ENCODE measurements around the gene SNRPB.
A peak's percentile ranks its signal among the peaks of the same experiment; 100 is the strongest.

Gene SNRPB

DNA sequence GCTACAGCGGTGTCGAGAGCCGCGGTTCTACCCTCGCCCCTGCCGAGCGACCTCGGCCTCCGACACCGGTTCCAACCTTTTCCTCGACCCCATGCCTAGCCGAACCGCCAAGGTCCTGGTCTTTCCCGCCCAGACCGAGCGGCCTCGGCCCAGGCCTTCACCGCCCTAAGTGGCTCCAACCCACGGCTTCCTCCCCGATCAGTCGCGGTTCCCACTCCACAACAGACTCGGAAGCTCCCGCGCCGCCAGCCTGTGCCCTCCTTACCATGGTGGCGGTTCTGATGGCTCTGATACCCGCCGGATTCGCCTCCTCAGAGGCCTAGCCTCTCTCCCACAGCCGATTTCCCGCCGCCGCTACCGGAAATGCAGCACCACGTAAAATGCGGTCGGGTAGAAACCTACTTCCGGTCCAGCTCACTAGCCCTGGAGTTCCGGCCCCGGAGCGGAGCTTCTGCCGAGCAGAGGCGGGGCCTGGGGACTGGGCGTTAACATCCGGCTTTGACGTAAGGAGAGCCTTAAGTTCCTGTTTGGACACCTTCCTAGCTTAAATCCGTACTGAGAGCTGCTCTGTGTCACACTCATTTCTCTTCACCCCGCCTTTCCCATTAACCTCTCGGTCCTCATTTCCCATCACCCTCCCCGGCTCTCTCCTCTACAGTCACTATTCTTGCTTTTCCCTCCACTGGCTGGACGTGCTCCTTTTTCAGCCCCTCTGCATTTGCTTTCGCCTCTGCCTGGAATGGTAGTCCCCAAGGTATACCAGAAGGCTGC is at the start of gene SNRPB (continued):
- TF ChIP-seq ATF2 (tag by site-specific recombination; IDR thresholded peaks at IDR 0.05; ENCODE audit: low read depth) (no peak), ZNF341 (tag by site-specific recombination; IDR thresholded peaks at IDR 0.05; ENCODE audit: low read depth) (peak; percentile 47; the same call in 1 of the 2 replicates), ZNF214 (tag by site-specific recombination; IDR thresholded peaks at IDR 0.05; ENCODE audit: borderline replicate concordance) (no peak), KLF1 (tag by site-specific recombination; IDR thresholded peaks at IDR 0.05) (peak; percentile 89), ZNF221 (tag by site-specific recombination; IDR thresholded peaks at IDR 0.05; ENCODE audit: borderline replicate concordance) (no peak), ZNF48 (tag by site-specific recombination; IDR thresholded peaks at IDR 0.05) (no peak), SALL2 (tag by site-specific recombination; IDR thresholded peaks at IDR 0.05; ENCODE audit: borderline replicate concordance) (no peak), GLI4 (tag by site-specific recombination; IDR thresholded peaks at IDR 0.05) (peak; percentile 86), ZNF398 (tag by site-specific recombination; IDR thresholded peaks at IDR 0.05) (no peak), HOXA7 (CRISPR knock-in tag; IDR thresholded peaks at IDR 0.05; ENCODE audit: borderline replicate concordance) (no peak), ZNF280C (tag by site-specific recombination; IDR thresholded peaks at IDR 0.05) (no peak), SP7 (tag by site-specific recombination; IDR thresholded peaks at IDR 0.05) (peak; percentile 95), ZNF449 (tag by site-specific recombination; IDR thresholded peaks at IDR 0.05) (peak; percentile 38; the same call in 1 of the 2 replicates), OVOL3 (tag by site-specific recombination; IDR thresholded peaks at IDR 0.05) (peak; percentile 88), ZNF16 (tag by site-specific recombination; IDR thresholded peaks at IDR 0.05; ENCODE audit: low read depth) (peak; percentile 47; the same call in 1 of the 2 replicates), TCF7L2 (IDR thresholded peaks at IDR 0.05; ENCODE audit: borderline replicate concordance, low read depth, low read length) (no peak), ZNF335 (tag by site-specific recombination; conservative IDR thresholded peaks at IDR 0.05) (peak; percentile 58), GLIS2 (tag by site-specific recombination; IDR thresholded peaks at IDR 0.05) (peak; percentile 53), ZNF169 (tag by site-specific recombination; IDR thresholded peaks at IDR 0.05) (no peak), ZNF426 (tag by site-specific recombination; IDR thresholded peaks at IDR 0.05) (peak; percentile 9; the same call in 1 of the 2 replicates), ZSCAN16 (tag by site-specific recombination; IDR thresholded peaks at IDR 0.05) (no peak), ZNF391 (tag by site-specific recombination; IDR thresholded peaks at IDR 0.05; ENCODE audit: borderline replicate concordance, low read depth) (peak; percentile 94), BCL11B (tag by site-specific recombination; IDR thresholded peaks at IDR 0.05; ENCODE audit: low read depth) (no peak), ZNF121 (tag by site-specific recombination; IDR thresholded peaks at IDR 0.05) (no peak; the same call in 1 of the 2 replicates), ZNF155 (tag by site-specific recombination; IDR thresholded peaks at IDR 0.05) (no peak), ZNF544 (tag by site-specific recombination; IDR thresholded peaks at IDR 0.05) (no peak), ZBTB20 (tag by site-specific recombination; IDR thresholded peaks at IDR 0.05) (peak; percentile 68; the same call in 1 of the 2 replicates)
- TF ChIP-seq, protein P1, sequence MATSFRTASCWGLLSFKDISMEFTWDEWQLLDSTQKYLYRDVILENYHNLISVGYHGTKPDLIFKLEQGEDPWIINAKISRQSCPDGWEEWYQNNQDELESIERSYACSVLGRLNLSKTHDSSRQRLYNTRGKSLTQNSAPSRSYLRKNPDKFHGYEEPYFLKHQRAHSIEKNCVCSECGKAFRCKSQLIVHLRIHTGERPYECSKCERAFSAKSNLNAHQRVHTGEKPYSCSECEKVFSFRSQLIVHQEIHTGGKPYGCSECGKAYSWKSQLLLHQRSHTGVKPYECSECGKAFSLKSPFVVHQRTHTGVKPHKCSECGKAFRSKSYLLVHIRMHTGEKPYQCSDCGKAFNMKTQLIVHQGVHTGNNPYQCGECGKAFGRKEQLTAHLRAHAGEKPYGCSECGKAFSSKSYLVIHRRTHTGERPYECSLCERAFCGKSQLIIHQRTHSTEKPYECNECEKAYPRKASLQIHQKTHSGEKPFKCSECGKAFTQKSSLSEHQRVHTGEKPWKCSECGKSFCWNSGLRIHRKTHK (tag by site-specific recombination; IDR thresholded peaks at IDR 0.05) = no peak
- TF ChIP-seq, protein P2, sequence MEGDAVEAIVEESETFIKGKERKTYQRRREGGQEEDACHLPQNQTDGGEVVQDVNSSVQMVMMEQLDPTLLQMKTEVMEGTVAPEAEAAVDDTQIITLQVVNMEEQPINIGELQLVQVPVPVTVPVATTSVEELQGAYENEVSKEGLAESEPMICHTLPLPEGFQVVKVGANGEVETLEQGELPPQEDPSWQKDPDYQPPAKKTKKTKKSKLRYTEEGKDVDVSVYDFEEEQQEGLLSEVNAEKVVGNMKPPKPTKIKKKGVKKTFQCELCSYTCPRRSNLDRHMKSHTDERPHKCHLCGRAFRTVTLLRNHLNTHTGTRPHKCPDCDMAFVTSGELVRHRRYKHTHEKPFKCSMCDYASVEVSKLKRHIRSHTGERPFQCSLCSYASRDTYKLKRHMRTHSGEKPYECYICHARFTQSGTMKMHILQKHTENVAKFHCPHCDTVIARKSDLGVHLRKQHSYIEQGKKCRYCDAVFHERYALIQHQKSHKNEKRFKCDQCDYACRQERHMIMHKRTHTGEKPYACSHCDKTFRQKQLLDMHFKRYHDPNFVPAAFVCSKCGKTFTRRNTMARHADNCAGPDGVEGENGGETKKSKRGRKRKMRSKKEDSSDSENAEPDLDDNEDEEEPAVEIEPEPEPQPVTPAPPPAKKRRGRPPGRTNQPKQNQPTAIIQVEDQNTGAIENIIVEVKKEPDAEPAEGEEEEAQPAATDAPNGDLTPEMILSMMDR (tag by site-specific recombination; IDR thresholded peaks at IDR 0.05) = peak; percentile 14; the same call in 1 of the 2 replicates

Measured in HEK293 (cell line).